Fibroblast of villous mesenchyme (primary cell): Measurements from ENCODE around the gene SCGB2B2. TPM values are rescaled to one million over a fixed set of nuclear protein-coding genes. Genes with fewer than 3 reads are reported as not detected.

Experiments used
- DNase-seq: peaks from one replicate; pipeline ENCODE4 v3.0.0-alpha.2; 2010; ENCODE audit warnings: low read depth
- H3K4me3 ChIP-seq: 2 replicates; pipeline ENCODE4 v1.5.1; 2011; ENCODE audit warnings: low read depth, mild to moderate bottlenecking, low read length
- CTCF ChIP-seq: IDR thresholded peaks from 2 replicates; pipeline ENCODE4 v1.5.1; 2012; ENCODE audit warnings: low read depth, mild to moderate bottlenecking, low read length; ENCODE audit not compliant: insufficient read depth
- total RNA-seq: library from RNA; depleted of rRNA; stranded (reverse); fragments of >200 nt; gene quantifications from 2 replicates; pipeline ENCODE4 v1.2.3, GENCODE V29; 2012

The SCGB2B2 gene
- under 0.01 TPM in 2 replicates for total RNA-seq

- H3K4me3 ChIP-seq = peak within 1 kb of the TSS; percentile 76
- TF ChIP-seq CTCF = no peak
- DNase-seq = no peak
Measured at GRCh38 chr19:34676697-34677385, at the start of gene SCGB2B2. TSS of gene SCGB2B2 (minus strand) at chr19:34677159. CDS start at chr19:34594563, 82,596 bp downstream.

- no peak overlapping the region for H3K4me3 ChIP-seq
- DNase-seq = no peak
- TF ChIP-seq CTCF = no peak
Measured at GRCh38 chr19:34725400-34725799, 48.4 kb upstream of the SCGB2B2 start.

- no peak overlapping the region for H3K4me3 ChIP-seq
- no peak for TF ChIP-seq CTCF
- DNase-seq = no peak
Measured at GRCh38 chr19:34722353-34722752, 45.4 kb upstream of the SCGB2B2 start.

- H3K4me3 ChIP-seq = no peak overlapping the region
- TF ChIP-seq CTCF = no peak
- DNase-seq = no peak
Measured at GRCh38 chr19:34715357-34715756, 38.4 kb upstream of the SCGB2B2 start.

- no peak for TF ChIP-seq CTCF
- H3K4me3 ChIP-seq = no peak overlapping the region
- DNase-seq = no peak
Measured at GRCh38 chr19:34713262-34713637, 36.3 kb upstream of the SCGB2B2 start.

GRCh38 chr19:34712395-34713261 lies 35.7 kb upstream of the SCGB2B2 start:
- peak; percentile 66 for TF ChIP-seq CTCF
- no peak overlapping the region for H3K4me3 ChIP-seq
- peak; percentile 89 for DNase-seq
